ENCODE results near the gene DPRX. TPM values are rescaled to one million over a fixed set of nuclear protein-coding genes. Genes with fewer than 3 reads are reported as not detected.

The DPRX gene
- polyA plus RNA-seq, 1 donor from 2014 or later: not detected

DNA sequence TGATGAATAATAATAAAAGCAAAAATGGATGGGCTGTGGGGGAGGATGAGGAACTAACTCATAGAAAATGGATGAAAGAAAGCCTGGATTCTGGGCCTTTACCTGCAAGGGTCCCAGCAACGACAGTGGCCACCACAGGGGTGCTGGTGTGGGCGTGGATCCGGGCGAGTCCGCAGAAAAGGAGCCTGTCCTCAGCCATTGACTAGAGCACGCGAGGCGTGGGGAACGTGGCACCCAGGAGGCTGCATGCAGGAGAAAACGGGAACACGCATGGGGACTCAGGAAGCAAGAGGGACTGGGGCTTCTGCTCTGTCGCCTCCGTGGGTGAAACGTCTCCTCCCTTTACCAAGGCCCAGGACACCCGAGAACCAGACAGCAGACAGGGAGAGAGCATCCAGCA lies 25.8 kb upstream of the DPRX start:
- no peak for TF ChIP-seq POLR2AphosphoS5 (IDR thresholded peaks at IDR 0.05)
- no peak for TF ChIP-seq MXI1 (conservative IDR thresholded peaks at IDR 0.05; ENCODE audit: poor library complexity, severe bottlenecking)
- Histone ChIP-seq H3F3A (ENCODE audit: insufficient read depth, low read length, poor library complexity, severe bottlenecking) (no peaks in the 10 kb centered on the region), H3K79me2 (replicated peaks; ENCODE audit: insufficient read depth, low read length) (no peaks in the 10 kb centered on the region), H3K4me3 (ENCODE audit: low read length) (no peak overlapping the region), H3K9ac (ENCODE audit: low read length) (no peak overlapping the region), H4K20me1 (ENCODE audit: insufficient read depth) (no peaks in the 10 kb centered on the region), H3K9me3 (ENCODE audit: low read length) (no peaks in the 10 kb centered on the region), H3K36me3 (ENCODE audit: insufficient read depth, low read length) (no peaks in the 10 kb centered on the region), H2AFZ (ENCODE audit: low read depth, low read length) (no peak overlapping the region), H3K9me2 (ENCODE audit: insufficient read depth, low read length) (no peaks in the 10 kb centered on the region), H3K4me2 (ENCODE audit: low read length) (no peak overlapping the region), H3K27me3 (ENCODE audit: insufficient read depth, low read depth, low read length) (no peaks in the 10 kb centered on the region), H3K27ac (ENCODE audit: low read length) (no peak overlapping the region)

DNA sequence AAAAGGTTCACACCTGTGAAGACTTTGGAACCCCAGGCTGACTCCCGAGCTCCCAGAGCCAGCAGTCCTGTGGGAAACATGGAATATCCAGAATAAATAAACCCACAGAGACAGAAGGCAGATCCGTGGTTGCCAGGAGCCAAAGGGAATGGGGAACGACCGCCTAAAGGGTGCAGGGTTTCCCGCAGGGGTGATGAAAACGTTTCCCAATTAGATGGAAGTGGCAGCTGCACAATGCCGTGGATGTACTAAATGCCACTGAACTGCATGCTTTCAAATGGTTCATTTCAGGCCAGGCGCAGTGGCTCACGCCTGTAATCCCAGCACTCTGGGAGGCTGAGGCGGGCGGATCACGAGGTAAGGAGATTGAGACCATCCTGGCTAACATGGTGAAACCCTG lies 23.4 kb upstream of the DPRX start:
- no peaks in the 10 kb centered on the region for H3K9me3 ChIP-seq (ENCODE audit: low read length)
- no peak overlapping the region for H2AFZ ChIP-seq (ENCODE audit: low read depth, low read length)
- no peaks in the 10 kb centered on the region for H3K27me3 ChIP-seq (ENCODE audit: insufficient read depth, low read depth, low read length)
- no peak overlapping the region for H3K4me2 ChIP-seq (ENCODE audit: low read length)
- no peaks in the 10 kb centered on the region for H3K79me2 ChIP-seq (replicated peaks; ENCODE audit: insufficient read depth, low read length)
- no peaks in the 10 kb centered on the region for H3K9me2 ChIP-seq (ENCODE audit: insufficient read depth, low read length)
- TF ChIP-seq EP300 (conservative IDR thresholded peaks at IDR 0.05; ENCODE audit: poor library complexity, severe bottlenecking) (no peak), TAF1 (IDR thresholded peaks at IDR 0.05; ENCODE audit: low read depth) (no peak)
- TF ChIP-seq, protein P1, sequence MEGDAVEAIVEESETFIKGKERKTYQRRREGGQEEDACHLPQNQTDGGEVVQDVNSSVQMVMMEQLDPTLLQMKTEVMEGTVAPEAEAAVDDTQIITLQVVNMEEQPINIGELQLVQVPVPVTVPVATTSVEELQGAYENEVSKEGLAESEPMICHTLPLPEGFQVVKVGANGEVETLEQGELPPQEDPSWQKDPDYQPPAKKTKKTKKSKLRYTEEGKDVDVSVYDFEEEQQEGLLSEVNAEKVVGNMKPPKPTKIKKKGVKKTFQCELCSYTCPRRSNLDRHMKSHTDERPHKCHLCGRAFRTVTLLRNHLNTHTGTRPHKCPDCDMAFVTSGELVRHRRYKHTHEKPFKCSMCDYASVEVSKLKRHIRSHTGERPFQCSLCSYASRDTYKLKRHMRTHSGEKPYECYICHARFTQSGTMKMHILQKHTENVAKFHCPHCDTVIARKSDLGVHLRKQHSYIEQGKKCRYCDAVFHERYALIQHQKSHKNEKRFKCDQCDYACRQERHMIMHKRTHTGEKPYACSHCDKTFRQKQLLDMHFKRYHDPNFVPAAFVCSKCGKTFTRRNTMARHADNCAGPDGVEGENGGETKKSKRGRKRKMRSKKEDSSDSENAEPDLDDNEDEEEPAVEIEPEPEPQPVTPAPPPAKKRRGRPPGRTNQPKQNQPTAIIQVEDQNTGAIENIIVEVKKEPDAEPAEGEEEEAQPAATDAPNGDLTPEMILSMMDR (IDR thresholded peaks at IDR 0.05; ENCODE audit: poor library complexity, severe bottlenecking): no peak
- H4K20me1 ChIP-seq (ENCODE audit: insufficient read depth): no peaks in the 10 kb centered on the region
- no peak overlapping the region for H3K27ac ChIP-seq (ENCODE audit: low read length)
- no peaks in the 10 kb centered on the region for H3F3A ChIP-seq (ENCODE audit: insufficient read depth, low read length, poor library complexity, severe bottlenecking)
- H3K36me3 ChIP-seq (ENCODE audit: insufficient read depth, low read length): no peaks in the 10 kb centered on the region
- no peak overlapping the region for H3K4me3 ChIP-seq (ENCODE audit: low read length)
- no peak overlapping the region for H3K9ac ChIP-seq (ENCODE audit: low read length)

DNA sequence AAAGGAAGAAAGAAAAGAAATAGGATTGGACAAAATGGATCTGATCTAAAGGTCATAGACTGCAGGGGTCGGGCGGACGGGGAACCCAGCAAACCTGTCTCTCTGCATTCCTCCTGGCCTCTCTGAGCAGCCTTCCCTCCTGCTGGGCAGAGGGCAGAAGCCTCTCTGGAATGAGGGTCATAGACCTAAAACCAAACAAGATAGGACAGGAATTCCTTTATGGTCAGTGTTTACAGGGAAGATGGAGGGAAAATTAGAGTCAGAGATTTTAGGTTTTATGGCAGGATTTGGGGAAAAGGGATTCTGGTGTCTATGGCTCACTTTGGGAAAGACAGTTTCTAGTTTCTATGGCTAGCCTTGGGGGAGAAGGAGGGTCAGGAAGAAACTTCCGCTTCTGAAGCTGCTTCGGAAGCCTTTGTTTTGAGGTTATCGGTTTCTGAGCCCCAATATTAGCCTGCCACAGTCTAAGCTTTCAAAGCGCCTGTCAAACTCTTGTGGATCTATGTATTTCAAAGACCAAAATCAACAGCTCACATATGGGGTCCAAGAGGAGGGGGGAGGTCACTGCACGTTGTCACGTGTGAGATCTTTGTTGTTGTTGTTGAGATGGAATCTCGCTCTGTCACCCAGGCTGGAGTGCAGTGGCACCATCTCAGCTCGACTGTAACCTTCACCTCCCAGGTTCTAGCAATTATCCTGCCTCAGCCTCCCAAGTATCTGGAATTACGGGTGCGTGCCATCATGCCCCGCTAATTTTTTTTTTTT lies 18.9 kb upstream of the DPRX start:
- H3K4me3 ChIP-seq (ENCODE audit: low read length): no peak overlapping the region
- no peak overlapping the region for H3K9ac ChIP-seq (ENCODE audit: low read length)
- no peak overlapping the region for H3K4me2 ChIP-seq (ENCODE audit: low read length)
- no peaks in the 10 kb centered on the region for H4K20me1 ChIP-seq (ENCODE audit: insufficient read depth)
- H3F3A ChIP-seq (ENCODE audit: insufficient read depth, low read length, poor library complexity, severe bottlenecking): no peaks in the 10 kb centered on the region
- no peak overlapping the region for H2AFZ ChIP-seq (ENCODE audit: low read depth, low read length)
- no peaks in the 10 kb centered on the region for H3K79me2 ChIP-seq (replicated peaks; ENCODE audit: insufficient read depth, low read length)
- H3K27ac ChIP-seq (ENCODE audit: low read length): no peak overlapping the region
- H3K36me3 ChIP-seq (ENCODE audit: insufficient read depth, low read length): no peaks in the 10 kb centered on the region
- TF ChIP-seq SMC3 (conservative IDR thresholded peaks at IDR 0.05; ENCODE audit: poor library complexity) (no peak), EP300 (conservative IDR thresholded peaks at IDR 0.05; ENCODE audit: poor library complexity, severe bottlenecking) (no peak), RAD21 (conservative IDR thresholded peaks at IDR 0.05) (no peak), MXI1 (conservative IDR thresholded peaks at IDR 0.05; ENCODE audit: poor library complexity, severe bottlenecking) (no peak)
- no peaks in the 10 kb centered on the region for H3K27me3 ChIP-seq (ENCODE audit: insufficient read depth, low read depth, low read length)
- H3K9me3 ChIP-seq (ENCODE audit: low read length): no peaks in the 10 kb centered on the region
- H3K9me2 ChIP-seq (ENCODE audit: insufficient read depth, low read length): no peaks in the 10 kb centered on the region
